Gastrocnemius medialis (tissue), 4 donors: ENCODE measurements around the gene ZNF584. TPM values are rescaled to one million over a fixed set of nuclear protein-coding genes. Genes with fewer than 3 reads are reported as not detected.
"Not testable (repeated sequence)": the region's sequence is repeated elsewhere in the genome, so short reads cannot be mapped to it uniquely, and the experiment has no call there.

Source experiments
- ATAC-seq, 2 donors: fragments of 150-250 bp; one replicate each; pipeline ENCODE4 v1.9.1; 2016
- DNase-seq, 2 donors: peaks; one replicate each; pipeline ENCODE4 v3.0.0-alpha.2; 2019
- H3K27ac ChIP-seq, 4 donors: fragments of 200-600 bp; sonication (generic); 1 replicate in 1 of 4; 2 replicates in 3 of 4; pipeline ENCODE4 v1.5.1; 2016 to 2018; ENCODE audit warnings: mild to moderate bottlenecking in 2 of 4, moderate library complexity in 1 of 4
- H3K27me3 ChIP-seq, 3 donors: fragments of 200-600 bp; sonication (generic) in 2 of 3; 1 replicate in 1 of 3; 2 replicates in 2 of 3; pipeline versions ENCODE4 v1.5.1 to v1.6.0; 2016 to 2019; ENCODE audit warnings: mild to moderate bottlenecking in 1 of 3, moderate library complexity in 1 of 3
- H3K36me3 ChIP-seq, 2 donors: fragments of 200-600 bp; sonication (generic) in 1 of 2; one replicate each; pipeline ENCODE4 v1.5.1; 2017 to 2018
- H3K4me1 ChIP-seq, 2 donors: fragments of 200-600 bp; sonication (generic) in 1 of 2; one replicate each; pipeline ENCODE4 v1.5.1; 2016 to 2017; ENCODE audit warnings: mild to moderate bottlenecking in 2 of 2
- H3K4me3 ChIP-seq, 4 donors: fragments of 200-600 bp; sonication (generic) in 3 of 4; 1 replicate in 1 of 4; 2 replicates in 3 of 4; pipeline ENCODE4 v1.5.1; 2016 to 2019; ENCODE audit warnings: mild to moderate bottlenecking in 2 of 4
- H3K9me3 ChIP-seq, 3 donors: fragments of 200-600 bp; sonication (generic) in 2 of 3; 1 replicate in 1 of 3; 2 replicates in 2 of 3; pipeline ENCODE4 v1.5.1; 2016 to 2019
- POLR2A ChIP-seq, 2 donors: fragments of 450-650 bp; IDR thresholded peaks; one replicate each; pipeline ENCODE4 v1.6.1; 2017; ENCODE audit warnings: antibody characterized with exemption in 2 of 2, mild to moderate bottlenecking in 2 of 2, moderate library complexity in 2 of 2
- in situ Hi-C, 4 donors: fragments of 200-750 bp; cut with MboI; loops; one replicate each; pipeline versions ENCODE4 v1.15.0 to v1.8.0; 2017; ENCODE audit warnings: low sequenced_read_pairs in 4 of 4
- intact Hi-C: fragments of 100-400 bp; cut with DNase I; formaldehyde crosslinking; loops from one replicate; pipeline ENCODE4 v1.15.1; 2023; ENCODE audit warnings: low total_unique reads
- total RNA-seq, 4 donors: library from RNA; depleted of rRNA; stranded (reverse); fragments of >200 nt; gene quantifications; one replicate each; pipeline versions ENCODE4 v1.1.0 to v1.2.3, GENCODE V29; 2016
- TF ChIP-seq, protein P1 (sequence below), 5 experiments: fragments of 450-650 bp in 3 of 5; fragments of 200-600 bp in 2 of 5; sonication (generic) in 2 of 5; IDR thresholded peaks in 4 of 5; conservative IDR thresholded peaks in 1 of 5; 1 replicate in 4 of 5; 2 replicates in 1 of 5; pipeline ENCODE4 v1.5.1; 2016 to 2019; ENCODE audit warnings: antibody characterized with exemption in 5 of 5, mild to moderate bottlenecking in 3 of 5, moderate library complexity in 3 of 5

Gene ZNF584
- total RNA-seq, 4 donors from 2014 or later: 8.5 to 21.4 (median 10.2) TPM

- TF ChIP-seq, protein P1, sequence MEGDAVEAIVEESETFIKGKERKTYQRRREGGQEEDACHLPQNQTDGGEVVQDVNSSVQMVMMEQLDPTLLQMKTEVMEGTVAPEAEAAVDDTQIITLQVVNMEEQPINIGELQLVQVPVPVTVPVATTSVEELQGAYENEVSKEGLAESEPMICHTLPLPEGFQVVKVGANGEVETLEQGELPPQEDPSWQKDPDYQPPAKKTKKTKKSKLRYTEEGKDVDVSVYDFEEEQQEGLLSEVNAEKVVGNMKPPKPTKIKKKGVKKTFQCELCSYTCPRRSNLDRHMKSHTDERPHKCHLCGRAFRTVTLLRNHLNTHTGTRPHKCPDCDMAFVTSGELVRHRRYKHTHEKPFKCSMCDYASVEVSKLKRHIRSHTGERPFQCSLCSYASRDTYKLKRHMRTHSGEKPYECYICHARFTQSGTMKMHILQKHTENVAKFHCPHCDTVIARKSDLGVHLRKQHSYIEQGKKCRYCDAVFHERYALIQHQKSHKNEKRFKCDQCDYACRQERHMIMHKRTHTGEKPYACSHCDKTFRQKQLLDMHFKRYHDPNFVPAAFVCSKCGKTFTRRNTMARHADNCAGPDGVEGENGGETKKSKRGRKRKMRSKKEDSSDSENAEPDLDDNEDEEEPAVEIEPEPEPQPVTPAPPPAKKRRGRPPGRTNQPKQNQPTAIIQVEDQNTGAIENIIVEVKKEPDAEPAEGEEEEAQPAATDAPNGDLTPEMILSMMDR (IDR thresholded peaks at IDR 0.05 in 4 of 5, conservative IDR thresholded peaks at IDR 0.05 in 1 of 5): no peak
- no peak for TF ChIP-seq POLR2A (IDR thresholded peaks at IDR 0.05)
- ATAC-seq (no peak), DNase-seq (no peak)
- Histone ChIP-seq H3K9me3 (no peaks in the 10 kb centered on the region), H3K36me3 (no peaks in the 10 kb centered on the region), H3K4me3 (no peak overlapping the region), H3K27ac (no peak overlapping the region), H3K4me1 (peaks cover under 1 to 2% of the 10 kb centered on the region in 2 donors), H3K27me3 (no peaks in the 10 kb centered on the region)
- intact Hi-C loops: no loop called here
- in situ Hi-C loops: no loop called here
Measured at GRCh38 chr19:58374200-58374599, 34.2 kb upstream of the ZNF584 start.

DNA sequence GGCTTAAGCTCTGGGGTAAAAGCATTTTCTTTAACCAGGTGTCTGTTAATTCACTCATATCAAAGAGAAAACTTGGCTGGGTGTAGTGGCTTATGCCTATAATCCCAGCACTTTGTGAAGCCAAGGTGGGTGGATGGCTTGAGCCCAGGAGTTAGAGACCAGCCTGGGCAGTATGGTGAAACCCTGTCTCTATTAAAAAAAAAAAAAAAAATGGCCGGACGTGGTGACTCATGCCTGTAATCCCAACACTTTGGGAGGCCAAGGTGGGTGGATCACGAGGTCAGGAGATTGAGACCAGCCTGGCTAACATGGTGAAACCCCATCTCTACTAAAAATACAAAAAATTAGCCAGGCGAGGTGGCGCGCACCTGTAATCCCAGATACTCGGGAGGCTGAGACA, 31.7 kb upstream of the ZNF584 start:
- DNase-seq, in situ Hi-C loops, H3K27ac ChIP-seq, ATAC-seq, H3K27me3 ChIP-seq, H3K36me3 ChIP-seq, H3K9me3 ChIP-seq, intact Hi-C loops, H3K4me3 ChIP-seq: not testable (repeated sequence)
- H3K4me1 ChIP-seq: peaks cover 15 to 18% of the 10 kb centered on the region in 2 donors

DNA sequence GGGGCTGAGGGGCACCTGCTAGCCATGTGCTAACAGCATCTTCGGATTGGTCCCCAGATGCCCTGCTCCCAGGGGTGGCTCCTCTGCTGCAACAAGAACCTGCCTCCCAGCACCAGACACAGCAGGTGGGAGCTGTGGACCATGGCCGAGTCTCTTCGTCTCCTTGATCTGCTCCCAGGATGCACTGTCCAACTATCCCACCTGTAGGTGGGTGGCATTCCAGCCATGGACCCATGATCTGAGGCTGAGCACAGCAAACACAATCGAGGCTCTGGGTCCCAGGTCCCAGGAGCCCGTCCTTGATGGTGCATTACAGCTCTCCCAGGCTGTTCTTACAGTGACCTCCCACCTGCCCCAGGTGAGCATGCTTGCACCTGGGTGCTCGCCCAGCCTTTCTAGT, 29.2 kb upstream of the ZNF584 start:
- TF ChIP-seq, protein P1 (IDR thresholded peaks at IDR 0.05 in 4 of 5, conservative IDR thresholded peaks at IDR 0.05 in 1 of 5): no peak
- TF ChIP-seq POLR2A (IDR thresholded peaks at IDR 0.05): no peak
- no peaks in the 10 kb centered on the region for H3K36me3 ChIP-seq
- ATAC-seq: no peak
- no peaks in the 10 kb centered on the region for H3K9me3 ChIP-seq
- intact Hi-C loops (no loop called here), in situ Hi-C loops (no loop called here)
- no peak overlapping the region for H3K27ac ChIP-seq
- no peak overlapping the region for H3K4me3 ChIP-seq
- no peak for DNase-seq
- no peaks in the 10 kb centered on the region for H3K27me3 ChIP-seq
- peaks cover 20 to 23% of the 10 kb centered on the region in 2 donors for H3K4me1 ChIP-seq

GRCh38 chr19:58380037-58380661, 28.3 kb upstream of the ZNF584 start:
- intact Hi-C loops (loop anchor here (1.0 to 5.0 kb wide), 4 partner anchors 53 to 198 kb away; partner anchors contain the start of genes ERVK3-1, ZBTB45 and ZNF274), in situ Hi-C loops (no loop called here)
- no peaks in the 10 kb centered on the region for H3K36me3 ChIP-seq
- peak overlapping the region; percentile 78 to 99 (median 94) for H3K27ac ChIP-seq
- ATAC-seq (peak in 1 of 2 donors; percentile 4), DNase-seq (no peak)
- no peaks in the 10 kb centered on the region for H3K27me3 ChIP-seq
- peak overlapping the region; percentile 70 to 95 (median 81) for H3K4me3 ChIP-seq
- TF ChIP-seq, protein P1 (IDR thresholded peaks at IDR 0.05 in 4 of 5, conservative IDR thresholded peaks at IDR 0.05 in 1 of 5): no peak
- TF ChIP-seq POLR2A (IDR thresholded peaks at IDR 0.05): no peak
- peaks cover 23 to 28% of the 10 kb centered on the region in 2 donors for H3K4me1 ChIP-seq
- H3K9me3 ChIP-seq: no peaks in the 10 kb centered on the region

- H3K36me3 ChIP-seq: no peaks in the 10 kb centered on the region
- peaks cover 30 to 35% of the 10 kb centered on the region in 2 donors for H3K4me1 ChIP-seq
- in situ Hi-C loops: no loop called here
- peak; percentile 97 to 100 for DNase-seq
- ATAC-seq: peak; percentile 96 to 97
- H3K4me3 ChIP-seq: peak within 1 kb of the TSS; percentile 70 to 95 (median 81)
- intact Hi-C loops: loop anchor here (1.0 to 5.0 kb wide), 6 partner anchors 19 to 199 kb away; partner anchors contain the start of genes ERVK3-1, ZBTB45, ZNF274 and ZNF497
- no peaks in the 10 kb centered on the region for H3K27me3 ChIP-seq
- peak within 1 kb of the TSS; percentile 78 to 99 (median 94) for H3K27ac ChIP-seq
- peak; percentile 82 to 84 for TF ChIP-seq POLR2A (IDR thresholded peaks at IDR 0.05)
- TF ChIP-seq, protein P1 (IDR thresholded peaks at IDR 0.05 in 4 of 5, conservative IDR thresholded peaks at IDR 0.05 in 1 of 5): peak in 1 of 5 experiments; percentile 19
- no peaks in the 10 kb centered on the region for H3K9me3 ChIP-seq
Measured at GRCh38 chr19:58380662-58381459, 27.6 kb upstream of the ZNF584 start, which contains the start of gene ZNF837. ZNF837 (minus strand) TSS chr19:58381030; CDS start chr19:58369332, 11,698 bp downstream.
